ENCODE measurements around the gene LRRC4C.

Gene LRRC4C

GRCh38 chr11:40139536-40139935 is 1319.9 kb downstream of the LRRC4C start:
- DNase-seq: no peak

GRCh38 chr11:40139066-40139465 is 1320.4 kb downstream of the LRRC4C start:
- DNase-seq: no peak

DNA sequence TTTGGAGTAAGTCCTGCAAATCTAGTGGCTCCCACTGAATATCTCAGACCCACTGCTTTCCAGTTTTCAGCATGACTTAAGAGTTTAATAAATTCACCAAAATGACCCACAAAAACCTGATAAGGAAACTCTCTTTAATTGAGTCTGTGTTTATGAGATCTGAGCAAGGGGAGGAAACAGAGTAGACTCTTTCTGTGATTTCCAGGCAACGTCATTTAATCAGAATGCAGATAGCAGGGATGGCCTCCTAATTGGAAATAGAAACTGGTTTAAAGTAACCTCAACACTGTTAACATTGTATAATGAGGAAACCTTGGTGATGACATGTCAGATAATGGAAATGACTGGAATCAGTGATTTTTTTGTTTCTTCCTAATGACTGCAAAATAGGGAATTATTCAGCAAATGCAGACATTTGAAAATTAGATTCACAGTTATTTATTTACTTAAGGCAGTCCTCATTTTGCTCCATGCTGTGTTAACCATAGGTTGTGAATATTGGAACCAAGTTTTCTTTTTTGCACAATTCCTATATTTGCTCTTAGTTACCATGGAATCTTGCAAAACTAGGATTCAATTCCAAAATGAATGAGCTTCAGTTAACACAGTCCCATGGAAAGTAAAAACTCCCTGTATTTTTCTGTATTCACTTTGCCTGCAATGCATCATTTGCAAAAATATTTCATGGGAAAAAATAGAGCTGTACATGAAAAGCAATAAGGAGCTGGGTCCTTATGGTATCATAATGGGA is 1324.5 kb downstream of the LRRC4C start:
- DNase-seq: no peak

GRCh38 chr11:40133498-40133897 is 1326.0 kb downstream of the LRRC4C start:
- DNase-seq: no peak

DNA sequence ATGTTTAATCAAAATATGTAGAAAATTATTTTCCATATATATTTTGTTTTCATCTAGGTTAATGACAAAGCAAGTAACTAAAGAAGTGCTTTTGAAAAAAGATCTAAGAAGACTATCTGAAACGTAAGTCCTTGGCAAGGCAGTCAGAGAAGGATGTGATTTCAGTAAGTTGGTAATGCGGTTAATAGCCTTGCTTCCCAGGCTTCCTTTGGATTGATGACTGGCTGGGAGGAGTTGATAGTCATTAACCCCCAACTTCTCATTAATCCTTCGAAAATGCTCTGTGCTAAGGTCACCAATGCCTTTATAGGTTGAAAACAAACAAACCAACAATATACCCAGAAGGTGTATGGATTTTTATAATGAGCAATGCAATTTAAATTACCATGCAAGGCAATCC is 1326.5 kb downstream of the LRRC4C start:
- no peak for DNase-seq

- no peak for DNase-seq
Measured at GRCh38 chr11:40130427-40130826, 1329.0 kb downstream of the LRRC4C start.

- DNase-seq: no peak
Measured at GRCh38 chr11:40129266-40129665, 1330.2 kb downstream of the LRRC4C start.

DNA sequence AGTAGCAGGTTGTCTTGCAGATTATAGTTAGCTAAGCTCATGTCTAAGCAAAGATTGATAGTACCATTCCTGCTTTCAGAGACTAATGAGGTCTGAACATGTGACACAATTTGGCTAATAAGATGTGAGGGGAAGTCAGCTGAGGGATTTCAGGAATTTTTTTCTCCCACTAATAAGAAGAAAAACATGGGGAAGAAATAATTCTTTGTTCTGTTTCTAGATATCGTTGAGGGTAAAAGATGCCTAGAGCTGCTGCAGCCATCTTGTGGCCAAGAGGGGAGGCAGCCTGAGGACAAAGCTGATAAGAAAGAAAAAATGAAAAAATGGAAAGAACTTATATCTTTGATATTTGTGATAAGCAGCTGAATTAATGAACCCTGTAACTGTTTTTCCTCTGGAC is 1334.4 kb downstream of the LRRC4C start:
- no peak for DNase-seq

- DNase-seq: no peak
Measured at GRCh38 chr11:40119661-40120060, 1339.8 kb downstream of the LRRC4C start.

- DNase-seq: no peak
Measured at GRCh38 chr11:40118780-40119179, 1340.7 kb downstream of the LRRC4C start.

GRCh38 chr11:40118026-40118425 is 1341.4 kb downstream of the LRRC4C start:
- no peak for DNase-seq

- DNase-seq: no peak
Measured at GRCh38 chr11:40104941-40105550, 1354.4 kb downstream of the LRRC4C start.

GRCh38 chr11:40100781-40101180 is 1358.7 kb downstream of the LRRC4C start:
- DNase-seq: no peak

DNA sequence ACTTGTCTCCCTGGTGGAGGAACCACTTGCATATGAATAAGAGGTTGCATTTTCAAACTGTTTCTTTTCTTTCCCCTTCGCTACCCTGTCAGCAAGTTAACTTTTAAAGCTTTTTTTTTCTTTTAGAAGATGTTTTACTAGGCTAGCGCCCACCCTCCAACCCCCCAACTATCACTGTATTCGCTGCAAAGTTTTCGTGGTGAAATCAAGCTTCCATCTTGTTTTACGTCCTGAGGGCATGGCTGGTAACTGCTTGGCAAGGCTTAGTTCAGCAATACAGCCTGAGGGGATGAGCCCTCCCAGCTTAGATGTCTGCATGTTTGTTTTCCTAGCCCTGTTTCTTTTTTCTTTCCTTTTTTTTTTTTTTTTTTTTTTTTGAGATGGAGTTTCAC is 1359.3 kb downstream of the LRRC4C start:
- DNase-seq: no peak

GRCh38 chr11:40099426-40100161 is 1359.9 kb downstream of the LRRC4C start:
- no peak for DNase-seq

DNA sequence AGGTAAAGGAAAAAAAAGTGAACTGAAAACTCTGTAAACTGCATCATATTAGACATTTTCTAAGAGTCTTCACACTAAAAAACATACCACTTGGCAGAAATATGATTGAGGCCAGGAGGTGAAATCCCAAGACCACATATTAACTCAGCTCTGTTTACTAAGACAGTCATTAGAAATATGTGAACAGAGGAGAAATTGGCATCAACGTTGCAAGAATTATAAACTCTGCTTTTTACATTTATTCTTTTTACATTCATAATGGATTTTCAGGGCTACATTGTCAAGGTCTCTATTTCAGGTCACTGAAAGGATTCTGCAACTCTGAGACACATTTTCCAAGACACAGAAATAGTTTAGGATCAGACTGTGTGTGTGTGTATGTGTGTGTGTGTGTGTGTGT is 1364.0 kb downstream of the LRRC4C start:
- DNase-seq: no peak

GRCh38 chr11:40094954-40095353 is 1364.5 kb downstream of the LRRC4C start:
- no peak for DNase-seq

DNA sequence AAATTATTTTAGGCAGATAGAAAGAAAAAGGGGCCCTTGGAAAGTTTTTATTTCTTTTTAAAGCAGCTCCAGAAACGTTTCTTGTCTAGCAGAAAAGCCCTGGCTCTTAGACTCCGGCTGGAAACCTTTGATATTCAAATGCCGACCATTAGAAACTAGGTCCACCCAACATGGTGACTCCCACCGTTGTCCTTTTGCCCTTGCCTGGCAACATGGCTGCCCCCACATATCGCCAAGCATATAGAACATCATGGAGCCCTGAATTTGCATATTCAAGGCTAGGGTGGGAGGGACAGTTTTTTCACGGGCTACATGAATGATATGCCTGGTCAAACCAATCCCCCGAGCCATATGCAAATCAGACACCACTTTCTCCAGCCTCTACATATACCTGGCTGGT is 1379.0 kb downstream of the LRRC4C start:
- no peak for DNase-seq

Data from CD4-positive, alpha-beta T cell treated with Interferon gamma for 1 hour (primary cell).